Activated naive CD4-positive, alpha-beta T cell treated with anti-CD3 and anti-CD28 coated beads, Interleukin-2, amount 50 U/mL, for 16 hours (primary cell): Measurements from ENCODE around the gene MAPK11.
A peak's percentile ranks its signal among the peaks of the same experiment; 100 is the strongest.

Experiments
- DNase-seq: peaks from one replicate; pipeline ENCODE4 v3.0.0-alpha.2; 2020

The MAPK11 gene

DNA sequence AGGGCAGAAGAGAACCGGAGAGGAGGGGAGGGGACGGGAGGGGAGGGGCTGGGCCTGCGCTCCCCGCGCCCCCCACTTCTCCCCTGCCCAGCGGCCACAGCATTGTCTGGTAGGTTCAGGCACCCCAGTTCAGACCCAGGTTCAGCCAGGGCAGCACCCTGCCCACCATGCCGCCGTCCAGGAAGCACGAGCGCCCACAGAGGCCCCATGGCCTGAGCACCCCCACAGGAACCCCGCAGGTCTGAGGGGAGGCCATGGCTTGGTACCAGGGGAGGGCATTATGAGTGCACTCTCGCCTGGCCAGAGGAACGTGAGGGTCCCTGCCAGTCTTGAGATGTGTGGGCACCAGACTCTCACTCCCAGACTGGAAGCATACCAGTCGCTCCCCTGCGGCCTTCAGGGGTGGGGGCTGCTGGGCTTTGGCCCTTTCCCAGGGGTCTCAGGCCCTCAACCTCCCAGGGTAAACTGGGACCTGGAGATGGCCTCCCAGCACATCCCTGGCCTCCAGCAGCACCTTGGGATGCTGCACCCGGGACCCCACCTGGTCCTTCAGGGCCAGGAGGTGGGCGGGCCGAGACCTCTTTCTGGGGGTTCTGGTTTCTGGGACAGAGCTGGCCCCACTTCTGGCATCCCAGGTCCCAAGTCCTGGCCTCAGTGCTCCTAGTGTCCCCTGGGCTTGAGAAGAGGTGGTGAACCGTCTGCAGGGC lies 37.9 kb upstream of the MAPK11 start:
- DNase-seq = no peak

- DNase-seq = peak; percentile 33
Measured at GRCh38 chr22:50306753-50307749, 36.9 kb upstream of the MAPK11 start, which contains the start of gene PLXNB2. Gene PLXNB2 (minus strand): TSS chr22:50307646. CDS start chr22:50290584, 17,062 bp downstream.

DNA sequence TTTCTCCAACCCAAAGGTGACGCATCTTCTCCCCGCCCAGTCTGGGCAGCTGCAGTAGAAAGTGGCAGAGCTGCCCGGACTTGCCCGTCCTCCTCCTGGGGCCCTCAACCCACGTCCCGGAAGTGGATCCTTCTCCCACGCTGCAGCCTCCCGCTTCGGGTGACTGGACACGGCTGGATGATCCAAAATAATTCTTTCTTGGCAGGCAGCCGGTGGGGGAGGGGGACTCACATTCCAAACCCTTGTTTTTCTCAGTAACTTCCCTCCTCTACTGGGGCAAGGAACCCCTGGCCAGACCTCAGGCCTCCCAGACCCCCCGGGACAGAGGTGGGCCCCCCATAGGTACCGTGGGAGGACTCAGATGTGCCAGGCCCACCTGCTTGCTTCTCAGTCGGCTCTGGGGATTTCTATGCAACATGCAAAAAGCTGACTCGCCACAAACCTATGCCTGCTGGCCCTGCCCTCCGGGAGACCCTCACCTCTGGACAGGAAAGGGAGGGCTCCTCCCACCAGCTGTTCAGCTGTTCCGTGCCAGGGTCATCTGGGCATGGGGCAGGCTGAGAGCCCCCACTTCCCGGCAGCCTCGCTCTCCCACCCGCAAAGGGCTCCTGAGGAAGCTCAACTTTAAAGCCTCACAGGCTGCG lies 35.9 kb upstream of the MAPK11 start:
- no peak for DNase-seq

GRCh38 chr22:50305393-50305922 lies 35.3 kb upstream of the MAPK11 start:
- DNase-seq = no peak

DNA sequence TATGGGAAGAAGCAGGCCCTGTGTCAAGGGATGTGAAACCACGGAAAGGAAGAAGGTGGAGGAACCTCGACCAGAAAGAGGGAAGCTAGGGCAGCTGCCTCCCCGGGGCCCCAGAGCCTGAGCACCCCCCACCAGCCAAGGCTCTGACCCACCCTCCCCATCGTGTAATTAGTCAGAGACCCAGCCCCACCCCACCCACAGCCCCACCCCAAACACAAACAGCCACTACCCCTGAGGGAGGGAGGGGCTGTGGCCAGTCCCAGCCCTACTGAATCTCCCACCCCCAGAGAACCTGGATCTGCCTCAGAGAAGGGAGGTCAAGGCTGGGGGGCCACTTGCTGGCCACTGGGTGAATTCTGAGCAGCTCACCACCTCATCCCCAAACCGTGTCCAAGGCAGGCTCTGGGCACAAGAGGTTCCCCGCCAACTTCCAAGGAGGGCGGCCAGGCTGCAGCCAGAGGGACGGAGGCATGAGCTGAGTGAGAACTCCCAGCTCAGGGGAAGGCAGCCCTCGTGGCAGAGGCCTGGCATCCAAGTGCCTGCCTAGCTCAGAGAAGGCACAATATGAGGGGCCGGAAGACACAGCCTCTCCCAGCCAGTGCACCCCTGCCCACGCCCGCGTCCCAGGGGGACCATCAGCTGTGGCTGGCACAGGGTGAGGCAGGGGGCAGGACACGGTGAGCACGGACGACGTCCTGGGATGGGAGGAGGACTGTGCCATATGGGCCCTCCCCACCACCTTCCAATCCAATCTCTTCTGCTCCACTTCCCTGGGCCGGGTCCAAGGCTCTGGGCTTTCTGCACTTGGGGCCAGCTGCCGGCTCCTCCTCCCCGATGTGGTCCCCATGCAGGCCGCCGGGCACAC lies 34.6 kb upstream of the MAPK11 start:
- DNase-seq = no peak

GRCh38 chr22:50303848-50304527 lies 33.8 kb upstream of the MAPK11 start:
- no peak for DNase-seq

- DNase-seq = no peak
Measured at GRCh38 chr22:50303515-50303847, 33.3 kb upstream of the MAPK11 start.

DNA sequence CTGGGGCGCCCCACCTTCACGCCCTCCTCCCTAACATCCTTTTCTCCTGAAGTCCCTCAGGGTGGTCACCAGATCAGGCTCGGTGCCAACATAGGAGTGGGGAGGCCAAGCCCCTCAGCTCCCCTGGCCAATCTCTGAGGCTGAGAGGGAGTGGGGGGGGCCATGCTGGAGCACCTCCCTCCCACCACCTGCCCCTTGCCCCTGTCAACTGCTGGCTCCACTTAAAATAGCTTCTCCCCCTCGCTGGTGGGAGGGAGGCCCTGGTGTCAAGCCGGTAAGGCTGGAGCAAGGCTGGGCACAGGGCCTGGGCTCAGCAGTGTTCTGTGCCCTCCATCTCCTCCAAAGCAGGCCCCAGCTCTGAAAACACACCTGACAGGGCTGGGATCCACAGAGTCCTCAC lies 32.4 kb upstream of the MAPK11 start:
- DNase-seq = no peak

GRCh38 chr22:50302041-50302541 lies 31.9 kb upstream of the MAPK11 start:
- no peak for DNase-seq

DNA sequence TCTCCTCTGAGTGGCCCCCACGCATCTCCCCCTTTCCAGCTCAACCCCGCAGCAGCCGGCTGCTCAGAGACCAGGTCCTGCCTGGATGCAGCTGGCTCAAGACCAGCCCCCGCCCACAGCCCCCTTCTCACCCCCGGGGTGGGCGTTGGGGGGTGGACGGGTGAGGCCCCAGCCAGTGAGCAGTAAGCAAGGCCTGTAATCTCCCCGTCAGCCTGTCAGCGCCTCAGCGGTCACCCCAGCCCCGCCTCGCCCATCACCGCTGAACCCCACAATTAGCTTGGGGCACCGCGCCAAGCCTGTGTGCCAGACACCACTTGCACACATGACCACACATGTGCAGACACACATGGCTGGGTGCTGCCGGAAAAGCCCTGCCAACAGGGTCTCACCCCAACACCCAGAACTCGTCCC lies 31.4 kb upstream of the MAPK11 start:
- no peak for DNase-seq

DNA sequence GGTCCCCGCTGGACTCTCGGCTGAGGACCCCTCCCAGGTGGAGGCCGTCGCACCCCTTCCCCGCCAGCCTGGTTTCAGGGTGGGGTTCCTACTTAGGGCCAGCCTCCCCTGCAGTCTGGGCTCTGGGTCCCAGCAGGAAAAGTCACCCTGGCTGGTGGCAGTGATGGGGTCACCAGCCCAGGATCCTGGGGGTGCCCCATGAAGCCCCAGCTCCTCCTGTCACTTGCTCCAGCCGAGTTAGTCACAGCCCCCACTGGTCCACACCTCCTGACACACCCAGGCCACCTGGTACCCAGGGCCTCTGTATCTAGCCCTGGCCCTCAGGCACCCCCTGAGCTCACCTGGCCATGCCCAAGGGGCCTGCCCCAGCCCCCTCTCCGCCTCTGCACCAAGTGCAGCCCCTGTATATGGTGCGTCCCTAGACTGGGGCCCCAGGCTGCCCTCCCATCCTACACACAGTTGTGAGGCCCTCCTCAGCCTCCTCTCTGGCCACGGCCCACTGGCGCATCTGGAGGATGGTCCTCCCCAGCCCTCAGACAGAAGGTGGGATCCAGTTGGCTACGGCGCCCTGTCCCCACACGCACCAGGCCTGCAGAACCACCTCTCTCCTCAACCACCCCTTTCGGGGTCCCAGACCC lies 30.6 kb upstream of the MAPK11 start:
- DNase-seq = no peak

- DNase-seq = no peak
Measured at GRCh38 chr22:50299785-50300619, 29.8 kb upstream of the MAPK11 start.

DNA sequence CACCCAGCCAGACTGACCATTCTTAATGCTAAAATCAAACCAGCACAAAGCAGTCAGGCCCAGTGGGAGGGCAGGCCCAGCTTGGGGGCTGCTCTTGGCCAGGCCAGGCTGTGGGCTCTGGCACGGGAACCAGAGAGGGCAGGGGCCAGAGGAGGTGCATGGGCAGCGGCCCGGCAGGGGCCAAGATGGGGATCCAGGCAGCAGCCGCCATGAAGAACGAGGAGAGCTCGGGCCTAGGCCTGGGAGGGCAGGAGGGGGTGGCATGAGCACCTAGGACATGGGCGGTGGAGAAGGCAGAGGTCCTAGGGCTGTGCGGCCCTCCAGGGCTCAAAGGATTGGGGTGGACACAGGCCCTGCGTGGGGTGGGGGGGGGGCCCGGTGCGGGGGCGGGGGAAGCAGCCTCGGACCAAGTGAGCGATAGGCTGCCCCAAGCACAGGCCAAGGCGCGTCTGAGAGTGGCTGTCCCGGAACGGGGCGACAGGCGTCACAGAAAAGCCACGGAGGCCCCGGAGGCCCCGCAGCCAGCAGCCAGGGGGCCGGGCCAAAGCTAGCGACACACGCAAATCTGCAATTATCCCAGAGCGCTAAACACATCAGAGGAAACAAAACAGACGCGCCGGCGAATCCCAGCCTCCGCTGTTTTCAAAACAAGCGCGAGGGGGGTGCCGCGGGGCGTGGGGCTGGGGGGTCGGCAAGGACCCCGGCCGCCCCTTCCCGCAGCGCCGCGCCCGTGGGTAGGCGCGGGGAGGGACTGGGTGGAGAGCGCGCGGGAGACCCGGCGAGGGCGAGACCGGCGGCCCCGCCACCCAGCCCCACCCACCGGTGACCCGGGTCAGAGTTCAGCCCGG lies 29.0 kb upstream of the MAPK11 start:
- DNase-seq = no peak

GRCh38 chr22:50298266-50298637 lies 28.1 kb upstream of the MAPK11 start:
- no peak for DNase-seq

- DNase-seq = no peak
Measured at GRCh38 chr22:50297510-50298265, 27.5 kb upstream of the MAPK11 start.

DNA sequence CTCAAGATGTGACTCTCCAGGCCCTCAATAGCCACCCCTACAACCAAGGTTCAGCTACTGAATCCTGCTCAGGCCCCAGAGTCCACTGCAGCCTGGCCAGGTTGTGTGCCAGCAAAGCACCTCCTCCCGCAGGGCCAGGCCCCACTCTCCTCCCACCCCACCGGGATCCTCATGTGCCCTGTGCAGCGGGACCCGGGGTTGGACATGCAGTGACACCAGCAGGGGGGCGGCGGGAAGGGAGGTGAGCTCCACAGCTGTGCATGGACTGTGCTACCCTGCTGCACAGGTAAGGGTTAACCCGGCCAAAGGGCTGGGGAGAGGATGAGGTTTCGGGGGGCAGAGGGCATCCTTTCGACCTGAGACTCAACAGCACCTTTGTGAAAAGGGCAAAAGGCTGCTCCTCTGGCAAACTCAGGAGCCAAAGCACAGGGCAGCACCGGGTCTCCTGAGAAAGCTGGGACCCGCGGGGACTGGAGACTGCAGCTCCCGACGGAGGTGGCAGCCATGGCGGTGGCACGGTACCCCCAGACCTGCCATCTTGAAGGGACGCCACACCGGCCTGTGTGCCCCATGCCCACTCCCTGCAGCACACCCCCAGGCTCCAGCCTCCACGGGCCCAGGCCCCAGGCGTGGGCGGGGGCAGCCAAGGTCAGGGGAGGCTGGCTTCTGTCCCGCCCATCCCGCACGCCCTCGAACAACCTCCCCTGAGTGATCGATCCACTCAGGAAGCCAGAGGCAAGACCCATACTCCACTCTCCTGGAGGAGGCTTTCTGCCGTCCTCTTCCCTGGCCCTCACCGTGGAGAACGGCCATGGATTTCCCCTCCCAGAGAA lies 26.7 kb upstream of the MAPK11 start:
- DNase-seq = no peak

DNA sequence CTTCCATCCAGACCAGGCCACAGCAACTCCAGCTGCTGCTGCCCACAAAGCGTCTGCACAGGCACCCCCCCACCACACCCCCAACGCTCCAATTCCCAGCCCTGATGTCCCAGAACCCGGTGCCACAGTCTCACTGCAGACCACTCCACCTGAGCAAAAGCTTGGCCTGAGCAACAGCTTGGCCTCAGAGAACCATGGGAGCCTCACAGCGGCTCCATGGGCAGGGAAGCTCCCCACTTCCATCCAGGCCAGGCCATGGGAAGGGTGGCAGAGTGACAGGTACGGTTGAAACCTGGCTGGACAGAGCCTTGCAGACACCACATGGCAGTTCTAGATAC lies 24.1 kb upstream of the MAPK11 start:
- no peak for DNase-seq
